OCI-LY7 (cell line): Measurements from ENCODE around the gene ZNF70. TPM values are rescaled to one million over a fixed set of nuclear protein-coding genes. Genes with fewer than 3 reads are reported as not detected.

Experiments
- BruUV-seq: library from RNA; stranded (reverse); fragments of 400-500 nt; replicated peaks from 2 replicates; lab custom pipeline; 2021; lab: Mats Ljungman, UMichigan
- CTCF ChIA-PET: fragments of 300-600 bp; sonication (Branson Sonifier 250); formaldehyde crosslinking; loops from one replicate; lab custom pipeline; 2022; ENCODE audit warnings: antibody characterized with exemption; ENCODE audit not compliant: unreplicated experiment; lab: Charles Lee
- POLR2A ChIA-PET: fragments of 300-600 bp; sonication (Branson Sonifier 250); formaldehyde crosslinking; loops from one replicate; lab custom pipeline; 2022; ENCODE audit warnings: antibody characterized with exemption; lab: Charles Lee
- DNase-seq: peaks from one replicate; pipeline ENCODE4 v3.0.0-alpha.2; 2015; ENCODE audit warnings: low spot score
- H2AFZ ChIP-seq: fragments of 200-600 bp; sonication (generic), shearing (Covaris generic); 2 replicates; pipeline ENCODE4 v1.6.1; 2014; ENCODE audit warnings: mild to moderate bottlenecking, antibody characterized with exemption, low read length, moderate library complexity
- H3K27ac ChIP-seq: fragments of 200-600 bp; sonication (generic); 2 replicates; pipeline ENCODE4 v1.5.1; 2014; ENCODE audit warnings: mixed run types, low read depth, mild to moderate bottlenecking, moderate library complexity, low read length, inconsistent platforms; ENCODE audit not compliant: poor library complexity, severe bottlenecking
- H3K36me3 ChIP-seq: fragments of 200-600 bp; sonication (generic); 2 replicates; pipeline ENCODE4 v1.6.1; 2014; ENCODE audit warnings: mild to moderate bottlenecking, antibody characterized with exemption, low read length, moderate library complexity, mixed read lengths; ENCODE audit not compliant: insufficient read depth
- H3K4me1 ChIP-seq: fragments of 200-600 bp; sonication (generic); 2 replicates; pipeline ENCODE4 v1.5.1; 2014; ENCODE audit warnings: mild to moderate bottlenecking, low read length; ENCODE audit not compliant: insufficient read depth, poor library complexity, severe bottlenecking
- H3K4me2 ChIP-seq: fragments of 200-600 bp; sonication (generic); 2 replicates; pipeline ENCODE4 v1.6.1; 2014; ENCODE audit warnings: mild to moderate bottlenecking, low read length
- H3K4me3 ChIP-seq: fragments of 200-600 bp; sonication (generic); 2 replicates; pipeline ENCODE4 v1.5.1; 2014; ENCODE audit warnings: mild to moderate bottlenecking, low read depth, low read length; ENCODE audit not compliant: poor library complexity, severe bottlenecking
- H3K79me2 ChIP-seq: fragments of 200-600 bp; sonication (generic); 2 replicates; pipeline ENCODE4 v1.6.1; 2016; ENCODE audit warnings: low read depth, mild to moderate bottlenecking, low read length, moderate library complexity, mixed read lengths; ENCODE audit not compliant: insufficient read depth
- H3K9me2 ChIP-seq: fragments of 200-600 bp; sonication (generic); 2 replicates; pipeline ENCODE4 v1.6.1; 2016; ENCODE audit warnings: mild to moderate bottlenecking, low read length, mixed read lengths; ENCODE audit not compliant: insufficient read depth
- H3K9me3 ChIP-seq: fragments of 200-600 bp; sonication (generic); 2 replicates; pipeline ENCODE4 v1.6.1; 2014; ENCODE audit warnings: mild to moderate bottlenecking, mixed run types, low read length, mixed read lengths
- H4K20me1 ChIP-seq: fragments of 200-600 bp; sonication (generic); 2 replicates; pipeline ENCODE4 v1.6.1; 2014; ENCODE audit warnings: mild to moderate bottlenecking, antibody characterized with exemption, low read length, moderate library complexity, mixed read lengths; ENCODE audit not compliant: insufficient read depth
- EZH2phosphoT487 ChIP-seq: fragments of 200-600 bp; sonication (generic); IDR thresholded peaks from 2 replicates; pipeline ENCODE4 v1.6.1; 2018; ENCODE audit warnings: low read depth, borderline replicate concordance, mild to moderate bottlenecking, mixed run types, antibody characterized with exemption, low read length, moderate library complexity, mixed read lengths
- intact Hi-C: fragments of 100-400 bp; cut with micrococcal nuclease; formaldehyde crosslinking; loops from one replicate; pipeline ENCODE4 v1.10.0; 2022; ENCODE audit not compliant: unreplicated experiment
- total RNA-seq, 2 experiments: library from RNA; depleted of rRNA in 1 of 2; stranded (reverse); fragments of >200 nt in 1 of 2; shearing (Covaris generic) in 1 of 2; gene quantifications; 2 replicates each; pipeline ENCODE4 v1.2.3, GENCODE V29; 2014 to 2022
- TF ChIP-seq, protein P1 (sequence below): fragments of 200-600 bp; sonication (generic); conservative IDR thresholded peaks from 2 replicates; pipeline ENCODE4 v1.5.1; 2014; ENCODE audit warnings: mild to moderate bottlenecking, antibody characterized with exemption, low read length, moderate library complexity, mixed read lengths

The ZNF70 gene
- total RNA-seq, 2 experiments from 2014 or later = 6.0 to 8.4 TPM

DNA sequence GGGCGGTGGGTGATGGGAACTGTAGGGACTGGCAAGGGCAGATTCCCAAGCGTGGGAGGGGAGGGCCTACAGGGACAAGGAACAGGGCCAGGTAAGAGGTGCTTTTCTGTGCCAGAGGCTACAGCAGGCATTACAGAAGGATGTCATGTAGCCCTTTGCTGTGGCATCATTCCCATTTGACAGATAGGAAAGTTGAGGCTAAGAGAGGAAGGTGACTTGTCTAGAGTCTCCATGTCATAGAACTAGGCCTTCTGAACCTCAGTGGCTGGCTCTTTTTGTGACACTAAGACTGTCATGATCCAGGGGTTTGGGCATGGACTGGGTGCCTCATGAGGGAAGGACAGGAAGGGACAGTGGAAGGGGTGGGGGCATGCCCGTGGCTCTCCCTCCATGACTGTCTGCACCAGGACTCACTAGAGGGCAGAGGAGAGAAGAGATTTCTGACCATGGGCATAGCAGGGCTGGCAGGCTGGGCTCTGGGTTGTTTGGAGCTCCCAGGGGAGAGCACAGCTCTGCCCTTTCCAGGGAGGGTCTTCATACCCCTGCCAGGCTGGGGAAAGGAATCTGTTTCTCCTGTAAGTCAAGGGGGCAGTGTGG, 25.0 kb upstream of the ZNF70 start:
- Histone ChIP-seq H3K4me1 (peaks cover 31% of the 10 kb centered on the region), H3K79me2 (no peaks in the 10 kb centered on the region), H3K36me3 (no peaks in the 10 kb centered on the region), H2AFZ (no peak overlapping the region), H3K27ac (no peak overlapping the region), H3K4me3 (no peak overlapping the region), H3K4me2 (no peak overlapping the region), H3K9me2 (no peaks in the 10 kb centered on the region), H4K20me1 (no peaks in the 10 kb centered on the region), H3K9me3 (no peaks in the 10 kb centered on the region)
- ChIA-PET CTCF (no interaction called here), POLR2A (interaction anchor here (0.6 kb wide), 1 partner anchor 12 kb away, joined by 3 read pairs; no protein-coding TSS in a partner anchor)
- intact Hi-C loops = no loop called here
- no TSS peak for BruUV-seq
- no peak for DNase-seq
- TF ChIP-seq EZH2phosphoT487 = no peak
- TF ChIP-seq, protein P1, sequence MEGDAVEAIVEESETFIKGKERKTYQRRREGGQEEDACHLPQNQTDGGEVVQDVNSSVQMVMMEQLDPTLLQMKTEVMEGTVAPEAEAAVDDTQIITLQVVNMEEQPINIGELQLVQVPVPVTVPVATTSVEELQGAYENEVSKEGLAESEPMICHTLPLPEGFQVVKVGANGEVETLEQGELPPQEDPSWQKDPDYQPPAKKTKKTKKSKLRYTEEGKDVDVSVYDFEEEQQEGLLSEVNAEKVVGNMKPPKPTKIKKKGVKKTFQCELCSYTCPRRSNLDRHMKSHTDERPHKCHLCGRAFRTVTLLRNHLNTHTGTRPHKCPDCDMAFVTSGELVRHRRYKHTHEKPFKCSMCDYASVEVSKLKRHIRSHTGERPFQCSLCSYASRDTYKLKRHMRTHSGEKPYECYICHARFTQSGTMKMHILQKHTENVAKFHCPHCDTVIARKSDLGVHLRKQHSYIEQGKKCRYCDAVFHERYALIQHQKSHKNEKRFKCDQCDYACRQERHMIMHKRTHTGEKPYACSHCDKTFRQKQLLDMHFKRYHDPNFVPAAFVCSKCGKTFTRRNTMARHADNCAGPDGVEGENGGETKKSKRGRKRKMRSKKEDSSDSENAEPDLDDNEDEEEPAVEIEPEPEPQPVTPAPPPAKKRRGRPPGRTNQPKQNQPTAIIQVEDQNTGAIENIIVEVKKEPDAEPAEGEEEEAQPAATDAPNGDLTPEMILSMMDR = no peak; the same call in 1 of the 2 replicates

DNA sequence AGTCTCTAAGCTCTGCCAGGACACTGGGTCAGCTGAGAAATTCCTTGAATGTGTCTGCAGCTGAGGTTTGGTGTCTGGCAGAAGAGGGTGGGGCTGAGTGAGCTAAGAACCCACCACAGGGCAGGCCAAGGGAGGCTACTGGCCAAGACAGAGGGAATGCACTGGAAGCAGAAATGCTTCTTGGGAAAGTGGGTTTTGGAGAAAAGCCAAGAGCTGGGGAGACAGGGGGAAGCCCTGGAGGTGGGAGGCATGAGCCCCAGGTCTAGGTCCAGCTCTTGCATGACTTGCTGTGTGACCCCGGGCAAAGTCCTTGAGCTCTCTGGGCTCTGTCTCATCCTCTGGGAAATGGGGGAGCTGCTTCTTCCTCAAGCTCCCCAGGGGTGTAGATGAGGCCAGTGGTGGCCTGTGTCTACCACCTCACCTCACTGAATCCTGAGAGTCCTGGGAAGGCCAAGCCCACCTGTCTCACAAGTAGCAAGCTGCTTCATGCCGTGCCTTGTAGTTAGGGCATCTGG, 24.1 kb upstream of the ZNF70 start:
- intact Hi-C loops = no loop called here
- Histone ChIP-seq H4K20me1 (no peaks in the 10 kb centered on the region), H3K27ac (no peak overlapping the region), H3K4me1 (peaks cover 39% of the 10 kb centered on the region), H2AFZ (no peak overlapping the region), H3K79me2 (no peaks in the 10 kb centered on the region), H3K4me3 (no peak overlapping the region), H3K9me2 (no peaks in the 10 kb centered on the region), H3K36me3 (no peaks in the 10 kb centered on the region), H3K4me2 (no peak overlapping the region), H3K9me3 (no peaks in the 10 kb centered on the region)
- ChIA-PET POLR2A (interaction anchor here (0.6 to 1.1 kb wide), 2 partner anchors 12 to 13 kb away, joined by 3 read pairs; partner anchors contain the start of gene SMARCB1), CTCF (interaction anchor here (0.9 kb wide), 1 partner anchor 75 kb away, joined by 3 read pairs; no protein-coding TSS in a partner anchor)
- TF ChIP-seq EZH2phosphoT487 = no peak
- TF ChIP-seq, protein P1 = no peak
- DNase-seq = no peak
- no TSS peak for BruUV-seq
